Panc1 (cell line): Measurements from ENCODE around the gene PTPRN.

Experiments
- SIN3A ChIP-seq: IDR thresholded peaks from 2 replicates; pipeline ENCODE4 v1.6.1; 2012; ENCODE audit warnings: low read depth, mild to moderate bottlenecking, low read length, moderate library complexity, borderline replicate concordance; ENCODE audit not compliant: insufficient read depth
- TF ChIP-seq, protein P1 (sequence below), 2 experiments: IDR thresholded peaks; 2 replicates each; pipeline ENCODE4 v1.6.1; 2011 to 2012; ENCODE audit warnings: low read depth in 2 of 2, control low read depth in 1 of 2, low read length in 1 of 2, mild to moderate bottlenecking in 1 of 2, moderate library complexity in 1 of 2; ENCODE audit not compliant: insufficient read depth in 1 of 2
- TF ChIP-seq, protein P2 (sequence below): fragments of 450-650 bp; IDR thresholded peaks from 2 replicates; pipeline ENCODE4 v1.5.1; 2017; ENCODE audit warnings: mild to moderate bottlenecking

DNA sequence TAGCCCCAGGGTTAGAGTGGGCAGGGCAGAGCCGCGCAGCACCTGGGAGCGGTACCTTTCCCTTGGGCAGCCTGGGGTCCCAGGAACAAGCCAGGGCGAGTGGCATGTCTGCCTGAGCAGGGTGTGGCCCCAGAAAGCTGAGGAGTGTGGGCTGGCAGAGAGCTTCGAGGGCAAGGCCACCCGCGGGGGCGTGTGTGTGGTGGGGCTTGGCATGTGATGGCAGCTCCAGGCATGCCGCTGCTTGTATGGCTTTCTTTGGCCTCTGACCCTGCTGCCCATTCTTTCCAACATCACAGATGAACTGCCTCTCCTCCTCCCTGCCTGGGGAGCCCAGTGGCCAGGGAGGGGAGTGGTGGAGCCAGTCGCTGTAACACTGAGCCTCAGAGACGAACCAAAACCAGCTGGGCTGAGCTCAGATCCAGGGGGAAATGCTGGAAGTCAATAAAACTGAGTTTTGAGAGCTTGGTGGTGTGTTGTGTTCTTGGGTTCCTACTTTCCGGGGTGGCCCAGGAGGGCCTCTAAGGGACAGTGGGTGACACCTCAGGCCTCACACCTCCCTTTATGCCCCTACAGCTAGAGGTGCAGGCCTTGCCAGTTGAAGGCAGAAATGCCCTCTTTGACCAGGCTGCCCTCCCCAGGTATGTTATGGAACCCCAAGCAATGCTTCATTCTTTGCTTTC, 22.6 kb downstream of the PTPRN start:
- TF ChIP-seq, protein P1, sequence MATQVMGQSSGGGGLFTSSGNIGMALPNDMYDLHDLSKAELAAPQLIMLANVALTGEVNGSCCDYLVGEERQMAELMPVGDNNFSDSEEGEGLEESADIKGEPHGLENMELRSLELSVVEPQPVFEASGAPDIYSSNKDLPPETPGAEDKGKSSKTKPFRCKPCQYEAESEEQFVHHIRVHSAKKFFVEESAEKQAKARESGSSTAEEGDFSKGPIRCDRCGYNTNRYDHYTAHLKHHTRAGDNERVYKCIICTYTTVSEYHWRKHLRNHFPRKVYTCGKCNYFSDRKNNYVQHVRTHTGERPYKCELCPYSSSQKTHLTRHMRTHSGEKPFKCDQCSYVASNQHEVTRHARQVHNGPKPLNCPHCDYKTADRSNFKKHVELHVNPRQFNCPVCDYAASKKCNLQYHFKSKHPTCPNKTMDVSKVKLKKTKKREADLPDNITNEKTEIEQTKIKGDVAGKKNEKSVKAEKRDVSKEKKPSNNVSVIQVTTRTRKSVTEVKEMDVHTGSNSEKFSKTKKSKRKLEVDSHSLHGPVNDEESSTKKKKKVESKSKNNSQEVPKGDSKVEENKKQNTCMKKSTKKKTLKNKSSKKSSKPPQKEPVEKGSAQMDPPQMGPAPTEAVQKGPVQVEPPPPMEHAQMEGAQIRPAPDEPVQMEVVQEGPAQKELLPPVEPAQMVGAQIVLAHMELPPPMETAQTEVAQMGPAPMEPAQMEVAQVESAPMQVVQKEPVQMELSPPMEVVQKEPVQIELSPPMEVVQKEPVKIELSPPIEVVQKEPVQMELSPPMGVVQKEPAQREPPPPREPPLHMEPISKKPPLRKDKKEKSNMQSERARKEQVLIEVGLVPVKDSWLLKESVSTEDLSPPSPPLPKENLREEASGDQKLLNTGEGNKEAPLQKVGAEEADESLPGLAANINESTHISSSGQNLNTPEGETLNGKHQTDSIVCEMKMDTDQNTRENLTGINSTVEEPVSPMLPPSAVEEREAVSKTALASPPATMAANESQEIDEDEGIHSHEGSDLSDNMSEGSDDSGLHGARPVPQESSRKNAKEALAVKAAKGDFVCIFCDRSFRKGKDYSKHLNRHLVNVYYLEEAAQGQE (IDR thresholded peaks at IDR 0.05; ENCODE audit: insufficient read depth in 1 of 2, low read depth in 2 of 2, low read length in 1 of 2): no peak
- TF ChIP-seq, protein P2, sequence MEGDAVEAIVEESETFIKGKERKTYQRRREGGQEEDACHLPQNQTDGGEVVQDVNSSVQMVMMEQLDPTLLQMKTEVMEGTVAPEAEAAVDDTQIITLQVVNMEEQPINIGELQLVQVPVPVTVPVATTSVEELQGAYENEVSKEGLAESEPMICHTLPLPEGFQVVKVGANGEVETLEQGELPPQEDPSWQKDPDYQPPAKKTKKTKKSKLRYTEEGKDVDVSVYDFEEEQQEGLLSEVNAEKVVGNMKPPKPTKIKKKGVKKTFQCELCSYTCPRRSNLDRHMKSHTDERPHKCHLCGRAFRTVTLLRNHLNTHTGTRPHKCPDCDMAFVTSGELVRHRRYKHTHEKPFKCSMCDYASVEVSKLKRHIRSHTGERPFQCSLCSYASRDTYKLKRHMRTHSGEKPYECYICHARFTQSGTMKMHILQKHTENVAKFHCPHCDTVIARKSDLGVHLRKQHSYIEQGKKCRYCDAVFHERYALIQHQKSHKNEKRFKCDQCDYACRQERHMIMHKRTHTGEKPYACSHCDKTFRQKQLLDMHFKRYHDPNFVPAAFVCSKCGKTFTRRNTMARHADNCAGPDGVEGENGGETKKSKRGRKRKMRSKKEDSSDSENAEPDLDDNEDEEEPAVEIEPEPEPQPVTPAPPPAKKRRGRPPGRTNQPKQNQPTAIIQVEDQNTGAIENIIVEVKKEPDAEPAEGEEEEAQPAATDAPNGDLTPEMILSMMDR: no peak
- TF ChIP-seq SIN3A: no peak
